22Rv1 (cell line): ENCODE data around the gene FBXO39.

Experiments
- H3K27ac ChIP-seq: fragments of 450-650 bp; 2 replicates; pipeline ENCODE4 v1.5.1; 2017
- CTCF ChIP-seq: fragments of 450-650 bp; IDR thresholded peaks from 2 replicates; pipeline ENCODE4 v1.5.1; 2017; ENCODE audit warnings: mild to moderate bottlenecking
- ZFX ChIP-seq: fragments of 450-650 bp; IDR thresholded peaks from 2 replicates; pipeline ENCODE4 v1.6.1; 2017; ENCODE audit warnings: antibody characterized with exemption, borderline replicate concordance

FBXO39 gene

GRCh38 chr17:6793748-6794493, 17.9 kb downstream of the FBXO39 start:
- no peak for TF ChIP-seq ZFX
- TF ChIP-seq CTCF = no peak
- no peak overlapping the region for H3K27ac ChIP-seq

- H3K27ac ChIP-seq = no peak overlapping the region
- TF ChIP-seq ZFX (no peak), CTCF (no peak)
These were observed 20.2 kb downstream of the FBXO39 start for GRCh38 chr17:6796017-6796886.

- TF ChIP-seq CTCF = no peak
- no peak overlapping the region for H3K27ac ChIP-seq
These were observed 21.0 kb downstream of the FBXO39 start for GRCh38 chr17:6796887-6797490.

- no peak overlapping the region for H3K27ac ChIP-seq
- TF ChIP-seq CTCF (no peak), ZFX (no peak)
These were observed 21.8 kb downstream of the FBXO39 start for GRCh38 chr17:6797718-6798351.

- no peak overlapping the region for H3K27ac ChIP-seq
- no peak for TF ChIP-seq ZFX
These were observed 23.7 kb downstream of the FBXO39 start for GRCh38 chr17:6799738-6800137.

GRCh38 chr17:6800422-6801027, 24.5 kb downstream of the FBXO39 start:
- no peak; the same call in 1 of the 2 replicates for TF ChIP-seq CTCF
- H3K27ac ChIP-seq = no peak overlapping the region

- TF ChIP-seq ZFX (no peak), CTCF (no peak)
- no peak overlapping the region for H3K27ac ChIP-seq
These were observed 35.5 kb downstream of the FBXO39 start for GRCh38 chr17:6811510-6811909.
